Measurements from ENCODE around the gene SNX24.
A peak's percentile ranks its signal among the peaks of the same experiment; 100 is the strongest.

SNX24 gene

DNA sequence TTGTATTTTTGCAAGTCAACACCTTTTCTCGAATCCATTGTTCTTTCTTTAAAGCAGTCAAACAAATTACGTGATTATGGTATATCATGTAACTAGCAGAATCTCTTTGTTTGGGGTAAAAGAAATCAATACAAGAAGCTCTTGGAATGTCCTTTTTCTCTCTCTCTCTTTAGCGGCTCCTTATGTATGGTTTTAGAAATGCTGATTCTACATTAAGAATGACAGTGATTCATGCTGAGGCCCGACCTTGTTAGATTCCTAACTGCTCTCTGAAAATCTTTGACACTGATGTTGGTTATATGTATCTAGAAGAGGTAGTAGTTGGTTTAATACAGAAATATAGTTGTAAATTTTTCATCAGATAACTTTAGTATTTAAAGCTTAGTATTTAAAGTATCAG lies 76.4 kb downstream of the SNX24 start:
- no peak for DNase-seq

DNA sequence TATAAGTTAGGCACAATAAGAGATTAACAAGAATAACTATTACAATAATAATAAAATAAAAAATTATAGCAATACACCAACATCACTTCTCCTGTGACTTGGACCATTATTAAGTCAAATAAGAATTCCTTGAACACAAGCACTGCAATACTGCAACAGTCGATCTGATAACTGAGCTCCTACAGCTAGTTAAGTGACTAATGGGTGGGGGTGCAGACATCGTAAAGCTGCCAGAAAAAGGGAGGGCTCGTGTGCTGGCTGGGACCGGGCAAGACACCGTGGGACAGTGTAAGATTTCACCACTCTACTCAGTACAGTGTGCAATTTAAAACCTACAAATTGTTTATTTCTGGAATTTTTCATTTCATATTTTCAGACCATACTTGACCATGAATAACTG lies 78.8 kb downstream of the SNX24 start:
- DNase-seq, result no peak

DNA sequence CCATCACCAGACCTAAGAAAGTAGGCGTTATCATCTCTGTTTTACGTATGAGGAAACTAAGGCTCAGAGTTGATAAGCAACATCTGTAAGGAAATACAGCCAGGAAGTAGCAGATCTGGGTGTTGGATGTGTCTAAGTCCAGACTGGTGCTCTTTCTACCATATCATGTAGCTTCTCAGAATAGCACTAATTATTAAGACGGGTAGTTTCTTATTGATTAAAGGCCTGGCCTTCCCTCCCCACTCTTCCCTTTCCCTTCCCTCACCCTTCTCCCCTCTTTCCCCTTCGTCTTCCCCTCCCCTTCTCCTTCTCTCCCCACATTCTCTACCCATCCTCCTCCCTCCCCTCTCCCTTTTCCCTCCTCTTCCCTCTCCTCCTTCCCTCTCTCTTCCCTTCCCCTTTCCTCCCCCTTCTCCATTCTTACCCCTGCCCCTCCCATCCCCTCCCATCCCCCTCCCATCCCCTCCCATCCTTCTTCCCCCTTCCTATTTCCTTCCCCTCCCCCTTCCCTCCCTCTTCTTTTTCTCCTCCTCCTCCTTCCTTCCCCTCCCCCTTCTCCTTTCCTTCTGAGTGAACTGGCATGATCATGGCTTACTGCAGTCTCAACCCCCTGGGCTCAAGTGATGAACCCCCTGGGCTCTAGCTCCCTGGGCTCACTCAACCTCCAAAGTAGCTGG lies 79.4 kb downstream of the SNX24 start:
- no peak for DNase-seq

DNA sequence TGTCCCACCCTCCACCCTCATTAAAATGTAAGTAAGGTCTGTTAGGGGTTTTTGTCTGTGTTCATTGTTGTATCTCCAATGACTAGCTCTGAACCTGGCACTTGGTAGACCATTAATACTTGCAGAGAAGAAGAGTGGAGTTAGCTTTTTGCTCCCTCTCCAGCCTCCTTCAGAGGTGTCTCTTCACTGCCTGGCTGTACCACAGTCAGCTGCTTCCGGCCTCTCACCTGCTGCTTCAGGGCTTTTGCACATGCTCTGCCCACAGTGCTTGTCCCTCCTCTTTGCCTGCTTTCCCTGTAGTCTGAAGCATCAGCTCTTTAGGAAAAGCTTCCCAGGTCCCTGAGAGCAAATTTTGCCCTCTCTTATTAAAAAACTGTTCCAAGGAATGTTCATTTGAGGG lies 83.6 kb downstream of the SNX24 start:
- DNase-seq, result no peak

DNA sequence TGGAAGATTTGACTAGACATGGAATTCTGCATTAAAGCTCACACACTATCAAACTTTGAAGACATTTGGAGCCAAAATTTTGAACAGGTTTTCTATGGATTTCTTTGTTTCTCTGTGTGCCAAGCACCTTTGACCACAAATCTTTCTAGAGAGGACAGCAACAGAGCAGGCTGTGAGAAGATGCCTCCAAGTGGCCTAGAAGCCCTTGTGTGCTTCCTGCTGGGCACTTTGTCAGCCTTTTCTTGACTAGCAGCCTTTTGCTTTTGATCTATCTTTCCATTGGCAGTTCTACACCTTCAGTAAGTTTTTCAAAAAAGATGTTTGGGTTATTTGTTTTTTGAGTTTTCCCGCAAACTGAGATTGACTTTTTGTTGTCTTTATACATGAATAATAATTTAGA lies 84.6 kb downstream of the SNX24 start:
- DNase-seq, result no peak

DNA sequence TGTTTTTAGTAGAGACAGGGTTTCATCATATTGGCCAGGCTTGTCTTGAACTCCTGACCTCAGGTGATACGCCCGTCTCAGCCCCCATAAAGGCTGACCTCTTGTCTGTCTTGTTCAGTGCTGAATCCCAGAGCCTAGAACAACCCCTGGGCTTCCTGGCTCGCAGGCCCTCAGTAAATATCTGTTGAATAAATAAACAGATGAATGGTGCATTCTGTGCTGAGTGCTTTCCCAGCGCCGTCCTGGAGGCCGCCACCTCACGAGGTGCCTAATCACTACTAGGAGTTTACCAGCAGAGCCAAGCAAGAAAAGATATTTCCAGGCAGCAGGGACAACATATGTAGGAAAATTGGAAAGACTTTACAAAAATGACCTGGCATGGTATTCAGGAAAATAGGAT lies 88.5 kb downstream of the SNX24 start:
- DNase-seq, result no peak

DNA sequence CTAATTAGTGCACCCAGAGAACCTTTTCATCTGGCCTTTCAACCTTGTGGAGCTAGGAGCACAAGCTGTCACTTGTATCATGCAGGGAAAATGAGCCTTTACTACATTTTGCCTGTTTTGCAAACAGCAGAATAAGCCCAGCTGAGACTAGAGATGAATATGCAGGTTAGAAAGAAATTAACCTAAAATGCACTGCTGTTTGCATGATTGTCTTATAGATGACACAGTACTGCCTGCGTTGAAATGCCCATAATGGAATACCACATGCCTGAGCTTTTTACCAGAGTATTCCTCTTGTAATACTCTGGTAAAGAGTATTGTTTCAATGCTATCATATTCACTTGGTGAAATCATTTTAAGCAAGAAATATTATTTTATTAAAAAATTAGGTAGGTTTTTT lies 90.7 kb downstream of the SNX24 start:
- DNase-seq, result no peak

DNA sequence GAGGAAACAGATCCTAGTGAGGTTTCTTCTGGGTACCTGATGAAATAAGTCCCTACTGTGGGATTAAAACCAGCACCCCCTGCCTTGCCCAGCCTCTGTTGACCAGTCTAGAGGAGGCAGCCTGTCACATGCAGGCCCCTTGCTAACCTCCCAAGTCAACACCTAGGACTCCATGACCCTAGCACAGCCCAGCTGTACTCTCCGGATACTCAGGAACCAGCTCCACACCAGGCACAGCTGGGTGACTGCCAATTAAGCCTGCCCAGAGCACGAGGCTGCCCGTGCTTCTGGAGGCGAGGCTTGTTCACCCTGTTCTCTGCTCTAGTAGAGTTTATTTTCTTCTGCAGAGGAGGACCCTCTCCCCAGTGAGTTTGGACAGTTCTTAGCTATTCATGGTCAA lies 92.5 kb downstream of the SNX24 start:
- DNase-seq, result peak in 5 of 14 donors; percentile 6 to 39 (median 18)

DNA sequence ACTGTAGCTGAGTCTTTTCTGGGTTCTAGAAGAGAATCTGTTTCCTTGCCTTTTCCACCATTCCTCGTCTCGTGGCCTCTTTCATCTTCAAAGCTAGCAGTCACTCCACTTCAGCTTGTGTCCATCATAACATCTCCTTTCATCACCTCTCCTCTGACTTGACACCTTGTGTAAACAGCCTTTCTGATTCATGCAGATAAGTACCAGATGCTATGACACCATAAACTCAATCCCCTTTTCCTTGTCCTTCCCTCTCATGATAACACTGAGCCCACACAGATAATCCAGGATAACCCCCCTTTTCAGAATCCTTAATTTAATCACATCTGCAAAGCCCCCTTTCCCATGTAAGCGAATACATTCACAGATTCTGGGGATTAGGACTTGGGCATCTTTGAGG lies 95.5 kb downstream of the SNX24 start:
- no peak for DNase-seq

DNA sequence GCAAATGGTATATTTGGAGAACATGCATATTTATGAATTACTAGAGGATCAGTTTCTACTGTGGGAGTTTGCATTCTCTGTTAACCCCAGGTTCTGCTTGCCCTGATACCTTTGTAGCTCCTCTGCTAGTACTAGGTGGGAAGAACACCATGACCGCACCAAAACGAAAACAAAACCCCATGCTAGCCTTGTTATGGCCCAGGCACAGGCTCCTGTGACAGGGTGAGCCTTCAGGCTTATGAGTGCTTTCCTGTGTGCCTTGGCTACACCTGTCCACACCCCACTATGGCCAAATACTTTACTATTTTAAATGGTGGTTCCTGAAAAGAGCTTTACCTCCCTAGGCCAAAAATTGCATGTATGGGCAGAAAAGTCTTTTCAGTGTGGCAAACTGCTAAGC lies 96.3 kb downstream of the SNX24 start:
- no peak for DNase-seq

DNA sequence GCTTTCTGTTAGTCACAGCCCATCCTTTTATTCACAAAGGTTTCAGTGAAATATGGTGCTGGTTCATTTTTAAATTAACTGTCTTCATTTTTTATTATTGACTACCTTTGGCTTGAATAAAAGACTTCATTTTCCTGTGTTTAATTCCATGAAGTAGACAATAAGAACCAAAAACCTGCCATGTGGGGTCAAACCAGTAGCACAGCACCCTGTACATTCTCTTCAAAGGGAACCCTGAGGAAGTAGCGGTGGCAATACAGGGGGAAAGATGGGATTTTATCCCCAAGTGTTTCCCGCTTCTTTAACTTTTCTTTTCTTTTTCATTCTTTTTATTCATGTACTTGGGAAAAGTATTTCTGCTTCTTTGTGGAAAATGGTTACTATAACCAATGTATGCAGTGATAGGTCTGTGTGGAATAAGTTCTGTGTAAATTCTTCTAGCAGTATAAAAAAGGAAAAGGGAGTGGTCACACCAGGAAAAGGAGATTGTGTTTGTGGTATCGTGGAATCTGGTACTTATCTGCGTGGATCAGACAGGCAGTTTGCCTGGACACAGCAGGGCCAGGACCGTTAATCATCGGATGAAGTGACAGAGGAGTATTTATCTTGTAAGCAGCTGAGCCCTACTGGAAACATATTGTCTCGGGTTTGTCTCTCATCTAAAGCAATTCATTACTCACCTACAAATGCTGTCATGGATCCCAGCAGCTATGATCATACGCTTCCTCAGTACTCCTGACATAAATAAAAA lies 96.9 kb downstream of the SNX24 start:
- no peak for DNase-seq

DNA sequence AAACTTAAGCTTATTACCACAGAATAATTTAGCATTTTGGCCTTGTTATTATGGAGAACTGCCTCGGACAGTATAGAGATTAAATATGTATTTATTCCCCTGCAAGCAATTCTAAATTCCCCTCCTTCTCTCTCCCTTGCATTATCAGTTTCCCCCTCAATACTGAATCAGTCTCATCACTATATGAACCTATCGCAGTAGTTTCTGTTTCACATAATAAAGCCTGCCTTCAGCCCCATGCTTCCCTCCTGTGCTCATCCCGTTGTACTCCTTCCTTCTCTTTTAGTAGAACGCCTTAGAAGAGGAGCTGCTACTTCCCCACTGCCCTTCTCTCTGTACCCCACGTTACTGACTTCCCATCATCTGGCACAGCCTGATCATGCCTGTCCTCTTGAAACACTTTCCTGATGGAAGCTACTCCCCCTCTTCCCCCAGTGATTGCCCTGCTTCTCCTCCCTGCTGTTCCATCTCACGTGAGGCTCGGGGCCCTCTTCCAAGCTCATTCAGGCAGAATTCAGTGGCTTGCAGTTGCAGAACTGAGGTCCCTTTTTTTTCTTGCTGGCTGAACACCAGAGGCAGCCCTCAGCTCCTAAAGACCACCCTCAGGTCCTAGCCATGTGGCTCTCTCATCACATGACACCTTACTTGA lies 97.8 kb downstream of the SNX24 start:
- DNase-seq, result peak in 2 of 14 donors; percentile 3 to 21

DNA sequence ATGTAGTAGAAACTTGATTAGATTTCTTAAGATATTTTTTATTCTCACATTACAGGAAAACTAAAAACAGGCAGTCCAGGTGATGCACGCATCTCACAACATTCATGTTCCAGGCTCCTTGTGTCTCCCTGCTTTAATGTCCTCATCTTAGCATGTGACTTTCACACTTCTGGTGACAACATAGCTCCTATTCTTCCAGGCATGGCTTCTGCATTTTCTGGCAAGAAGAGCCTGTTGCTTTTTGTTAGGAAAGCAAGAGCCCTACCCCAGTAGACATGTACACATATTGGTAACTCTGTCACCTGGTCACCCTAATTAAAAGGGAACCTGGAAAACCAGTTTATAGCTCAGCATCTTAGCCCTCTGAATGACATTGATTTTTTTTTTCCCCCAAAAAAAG lies 98.6 kb downstream of the SNX24 start:
- no peak for DNase-seq

DNA sequence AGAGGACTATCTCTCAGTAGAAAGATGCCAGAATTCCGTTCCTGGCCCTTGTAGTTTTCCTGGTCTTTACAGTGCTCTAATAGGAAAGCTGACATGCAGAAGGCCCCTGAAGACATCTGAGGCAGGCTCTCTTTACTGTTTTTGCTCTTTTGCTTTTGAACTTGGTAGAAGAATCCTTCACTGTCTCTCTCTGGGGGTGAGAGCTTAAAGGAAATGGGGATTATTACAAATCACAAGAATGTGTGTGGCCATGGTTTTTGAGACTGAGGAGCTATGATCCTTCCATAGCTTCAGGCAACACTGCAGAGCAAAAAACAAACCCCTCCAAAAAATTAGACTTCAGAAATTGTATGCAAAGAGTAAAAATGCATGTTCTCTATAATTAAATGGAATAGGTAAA lies 102.0 kb downstream of the SNX24 start:
- DNase-seq, result no peak

DNA sequence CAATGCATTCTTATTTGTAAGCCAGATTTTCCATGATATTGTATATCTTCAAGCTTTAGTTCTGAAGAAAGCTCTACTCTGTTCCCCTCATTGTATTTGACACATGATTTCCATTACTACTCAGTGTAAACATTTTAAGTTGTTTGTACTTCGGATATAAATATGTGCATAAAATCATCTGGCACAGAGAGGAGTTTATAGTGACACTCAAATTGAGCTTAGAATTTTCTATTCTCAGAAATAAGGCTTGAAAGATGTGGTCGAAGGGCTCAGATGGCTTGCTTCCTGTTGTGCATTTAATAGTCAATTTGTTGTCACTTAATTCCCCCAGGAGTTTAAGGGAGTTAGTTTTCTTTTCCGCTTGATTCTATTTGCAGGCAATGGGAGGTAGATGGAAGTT lies 102.4 kb downstream of the SNX24 start:
- no peak for DNase-seq

DNA sequence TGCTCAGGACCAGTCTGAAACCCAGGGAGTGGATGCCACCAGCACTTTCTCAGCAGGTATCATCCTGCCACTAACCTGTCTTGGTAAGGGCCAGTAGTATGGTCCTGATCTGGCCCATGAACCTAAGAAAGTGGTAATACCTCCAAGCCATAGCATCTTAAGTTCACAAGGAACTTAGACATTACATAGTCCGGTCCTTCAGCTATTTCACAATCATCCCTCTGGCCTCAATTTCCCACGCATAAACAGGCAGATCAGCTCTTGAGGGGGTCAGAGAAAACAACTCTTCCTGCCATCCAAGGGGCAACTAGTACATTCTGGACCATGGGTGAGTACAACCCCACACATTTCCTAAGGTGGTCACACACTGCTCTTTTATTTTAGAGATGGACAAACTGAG lies 102.9 kb downstream of the SNX24 start:
- no peak for DNase-seq

DNA sequence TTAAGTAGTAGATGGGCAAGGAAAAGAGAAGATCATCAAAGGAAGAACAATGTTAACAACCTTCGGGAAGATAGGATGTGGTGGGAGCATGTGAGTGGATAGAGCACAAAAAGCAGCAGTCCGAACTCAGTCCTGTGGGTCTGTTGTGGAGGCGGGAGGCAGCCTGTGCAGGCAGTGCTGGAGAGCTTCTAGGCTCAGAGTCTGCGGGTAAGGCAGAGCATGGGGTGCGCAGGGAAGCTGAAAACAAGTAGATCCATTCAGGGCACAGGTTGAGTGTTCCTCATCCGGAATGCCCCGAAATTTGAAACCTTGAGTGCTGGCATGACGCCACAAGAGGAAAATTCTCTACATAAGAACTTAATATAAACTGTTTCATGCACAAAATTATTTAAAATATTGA lies 106.2 kb downstream of the SNX24 start:
- DNase-seq, result no peak

DNA sequence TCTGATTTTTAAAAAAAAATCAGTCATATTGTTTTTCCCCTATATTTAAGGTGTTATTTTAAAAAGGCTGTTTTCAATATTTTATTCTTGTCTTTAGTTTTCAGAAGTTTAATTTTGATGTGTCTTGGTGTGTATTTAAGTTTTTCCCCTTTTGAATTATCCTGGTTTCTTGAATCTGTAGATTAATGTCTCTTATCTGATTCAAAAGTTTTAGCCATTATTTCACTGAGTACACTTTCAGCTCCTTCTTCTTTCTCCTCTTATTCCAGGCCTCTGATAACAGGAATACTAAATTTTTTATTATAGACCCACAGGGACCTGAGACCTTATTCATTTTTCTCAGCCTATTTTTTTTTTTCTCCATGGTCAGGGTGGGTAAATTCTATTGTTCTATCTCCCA lies 109.3 kb downstream of the SNX24 start:
- DNase-seq, result no peak

DNA sequence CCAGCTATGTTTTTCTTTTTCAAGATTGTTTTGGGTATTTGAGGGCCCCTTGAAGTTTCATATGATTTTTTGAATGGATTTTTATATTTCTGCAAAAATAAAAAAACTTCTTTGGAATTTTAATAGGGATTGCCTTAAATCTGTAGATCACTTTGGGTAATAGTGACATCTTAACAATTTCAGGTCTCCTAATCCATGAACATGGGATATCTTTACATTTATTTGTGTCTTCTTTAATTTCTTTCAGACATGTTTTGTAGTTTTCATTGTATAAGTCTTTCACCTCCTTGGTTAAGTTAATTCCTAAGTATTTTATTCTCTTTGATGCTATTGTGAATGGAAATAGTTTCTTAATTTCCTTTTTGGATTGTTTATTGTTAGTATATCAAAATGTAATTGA lies 112.0 kb downstream of the SNX24 start:
- no peak for DNase-seq

DNA sequence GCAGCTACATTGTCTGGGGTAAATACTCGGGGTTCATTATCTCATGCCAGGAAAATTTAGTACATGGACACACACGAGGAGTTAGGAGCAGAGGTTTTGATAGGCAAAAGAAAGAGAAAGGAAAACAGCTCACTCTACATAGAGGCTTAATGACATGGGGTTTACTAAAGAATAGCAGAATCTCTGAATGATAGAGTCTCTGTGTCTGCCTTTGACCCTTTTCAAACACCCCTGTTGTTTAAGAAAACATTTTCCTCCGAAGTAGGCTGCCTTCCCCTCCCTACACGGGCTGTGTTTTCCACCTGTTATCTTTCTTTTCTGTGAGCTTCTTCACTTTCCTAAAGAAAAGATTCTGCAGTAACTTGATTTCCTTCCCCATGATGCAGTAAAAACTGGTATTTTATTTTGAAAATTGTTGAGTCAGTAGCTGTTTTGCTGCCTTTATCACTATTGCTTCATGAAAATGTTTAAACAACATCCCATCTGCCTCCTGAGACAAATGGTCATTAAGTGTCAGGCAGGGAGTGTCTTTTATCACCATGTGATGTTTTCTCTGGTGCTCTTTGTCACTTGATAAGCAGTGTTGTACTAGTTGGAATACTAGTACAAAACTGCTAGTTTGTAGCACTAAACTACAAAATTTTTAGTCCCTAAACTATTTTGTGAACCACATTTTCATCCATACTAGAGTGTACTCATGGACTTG lies 114.5 kb downstream of the SNX24 start:
- no peak for DNase-seq

DNA sequence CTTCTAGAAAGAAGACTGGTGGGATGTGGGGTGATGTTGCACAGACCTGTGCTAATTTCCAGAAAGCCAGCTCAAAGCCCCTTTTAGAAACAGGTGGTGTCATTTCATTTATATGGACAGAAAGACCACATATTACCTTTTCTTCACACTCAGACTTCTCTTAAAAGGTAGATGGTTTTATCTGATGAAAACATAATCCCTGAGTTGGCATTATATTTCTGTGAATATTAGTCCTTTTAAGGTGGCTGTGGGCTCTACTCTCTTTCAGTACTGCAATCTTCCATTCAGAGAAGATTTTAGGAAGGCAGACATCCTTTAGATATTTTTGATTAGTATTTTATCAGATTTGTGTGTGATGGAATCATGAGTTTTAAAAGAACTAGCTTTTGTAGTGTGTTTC lies 117.9 kb downstream of the SNX24 start:
- DNase-seq, result no peak

DNA sequence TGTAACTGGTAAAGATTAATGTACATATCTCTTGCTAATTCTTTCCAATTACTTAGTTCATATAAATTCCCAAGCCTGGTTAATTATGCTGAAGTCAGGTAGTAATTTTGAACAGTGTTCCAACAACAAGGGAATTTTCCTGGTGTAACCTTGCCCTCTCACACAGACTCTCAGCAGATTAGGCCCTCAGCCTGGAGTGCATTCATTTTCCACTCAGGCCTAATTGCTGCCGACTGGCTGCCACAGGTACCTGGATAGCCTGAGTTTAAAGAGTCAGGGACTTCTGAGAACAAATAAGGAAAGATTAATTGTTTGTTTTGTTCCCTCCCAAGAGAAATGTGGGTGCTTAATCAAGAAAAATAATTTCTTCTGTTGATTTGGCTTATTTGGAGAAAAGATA lies 119.7 kb downstream of the SNX24 start:
- no peak for DNase-seq

DNA sequence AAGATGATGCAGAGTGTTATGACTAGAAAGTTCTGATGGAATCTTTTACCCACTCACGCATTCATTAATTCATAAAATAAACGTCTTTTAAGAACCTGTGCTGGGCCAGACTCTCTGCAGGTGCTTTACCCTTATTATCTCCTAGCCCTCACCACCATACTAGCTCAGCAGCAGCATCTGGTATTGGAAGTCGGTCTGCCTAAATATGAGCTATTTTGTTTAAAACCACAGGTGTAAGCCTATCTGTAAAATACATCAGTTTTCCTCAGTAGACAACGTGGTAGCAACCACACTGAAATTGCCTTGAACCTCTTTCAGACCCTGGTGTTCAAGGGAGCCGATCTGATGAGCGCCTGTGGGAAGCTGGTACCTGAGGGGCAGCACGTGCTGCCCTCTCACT lies 121.7 kb downstream of the SNX24 start:
- DNase-seq, result no peak
